ENCODE results near the gene HBA2. TPM values are rescaled to one million over a fixed set of nuclear protein-coding genes. Genes with fewer than 3 reads are reported as not detected.

Gene HBA2
- polyA plus RNA-seq, 3 donors: 2.8 to 193 (median 158) TPM

GRCh38 chr16:185213-185612 lies 12.5 kb downstream of the HBA2 start:
- peaks cover 2% of the 10 kb centered on the region for H3K4me1 Mint-ChIP-seq
- intact Hi-C loops (cut with micrococcal nuclease): no loop called here
- no peak overlapping the region for H3K9ac ChIP-seq (ENCODE audit: insufficient read depth, low read length, poor library complexity, severe bottlenecking)

GRCh38 chr16:185691-186090 lies 13.0 kb downstream of the HBA2 start:
- 100% methylated on average over 1 of the region's 11 CpGs for WGBS (ENCODE audit: insufficient coverage)
- Mint-ChIP-seq H3K27ac (no peak overlapping the region), H3K4me1 (no peaks in the 10 kb centered on the region), H3K27me3 (ENCODE audit: low read depth in 3 of 3) (peaks cover 3 to 14% (median 11%) of the 10 kb centered on the region in 3 donors), H3K9me3 (peaks cover 0 to 6% (median 0%) of the 10 kb centered on the region in 7 donors), H3K36me3 (peaks cover 39 to 48% of the 10 kb centered on the region in 2 donors), H3K4me3 (no peak overlapping the region)
- Histone ChIP-seq H3K27me3 (ENCODE audit: control insufficient read depth in 2 of 2, insufficient read depth in 2 of 2, low read length in 2 of 2) (peaks cover 2 to 11% of the 10 kb centered on the region in 2 donors), H3K79me2 (ENCODE audit: insufficient read depth, low read length) (no peaks in the 10 kb centered on the region), H3K9me3 (replicated peaks in 1 of 2; ENCODE audit: control insufficient read depth in 1 of 2, insufficient read depth in 1 of 2, low read length in 2 of 2) (peaks cover 0 to 7% of the 10 kb centered on the region in 2 donors), H3K4me3 (replicated peaks in 1 of 3; ENCODE audit: low read depth in 2 of 3, low read length in 3 of 3) (no peak overlapping the region), H4K20me1 (ENCODE audit: insufficient read depth, low read length) (no peaks in the 10 kb centered on the region), H3K4me2 (replicated peaks; ENCODE audit: extremely low read depth, low read length, poor library complexity, severe bottlenecking) (no peak overlapping the region), H3K27ac (ENCODE audit: low read depth in 1 of 2, low read length in 2 of 2) (no peak overlapping the region), H3K36me3 (replicated peaks in 1 of 2; ENCODE audit: control insufficient read depth in 1 of 2, insufficient read depth in 2 of 2, low read length in 2 of 2) (peaks cover 33 to 35% of the 10 kb centered on the region in 2 donors), H3K9ac (ENCODE audit: insufficient read depth, low read length, poor library complexity, severe bottlenecking) (no peak overlapping the region), H3K4me1 (ENCODE audit: control insufficient read depth in 1 of 2, insufficient read depth in 2 of 2, low read length in 2 of 2) (peaks cover 5 to 10% of the 10 kb centered on the region in 2 donors), H2AFZ (ENCODE audit: insufficient read depth, low read depth, low read length, poor library complexity, severe bottlenecking) (no peak overlapping the region)
- intact Hi-C loops (cut with micrococcal nuclease): no loop called here
- no peak for DNase-seq
- TF ChIP-seq CTCF (IDR thresholded peaks at IDR 0.05): no peak

More at GRCh38 chr16:185213-185612, 12.5 kb downstream of the HBA2 start:
- H3K4me2 ChIP-seq (replicated peaks; ENCODE audit: extremely low read depth, low read length, poor library complexity, severe bottlenecking): no peak overlapping the region
- Mint-ChIP-seq H3K9me3 (peaks cover 0 to 6% (median 0%) of the 10 kb centered on the region in 7 donors), H3K27ac (no peak overlapping the region), H3K4me3 (no peak overlapping the region), H3K27me3 (ENCODE audit: low read depth in 3 of 3) (peaks cover 3 to 18% (median 11%) of the 10 kb centered on the region in 3 donors), H3K36me3 (peaks cover 35 to 43% of the 10 kb centered on the region in 2 donors)
- no peaks in the 10 kb centered on the region for H4K20me1 ChIP-seq (ENCODE audit: insufficient read depth, low read length)
- no peaks in the 10 kb centered on the region for H3K79me2 ChIP-seq (ENCODE audit: insufficient read depth, low read length)
- H3K4me1 ChIP-seq (ENCODE audit: control insufficient read depth in 1 of 2, insufficient read depth in 2 of 2, low read length in 2 of 2): peaks cover 8 to 15% of the 10 kb centered on the region in 2 donors
- DNase-seq: no peak
- H2AFZ ChIP-seq (ENCODE audit: insufficient read depth, low read depth, low read length, poor library complexity, severe bottlenecking): no peak overlapping the region
- H3K27me3 ChIP-seq (ENCODE audit: control insufficient read depth in 2 of 2, insufficient read depth in 2 of 2, low read length in 2 of 2): peaks cover 2 to 14% of the 10 kb centered on the region in 2 donors
- TF ChIP-seq CTCF (IDR thresholded peaks at IDR 0.05): no peak
- peaks cover 0 to 7% of the 10 kb centered on the region in 2 donors for H3K9me3 ChIP-seq (replicated peaks in 1 of 2; ENCODE audit: control insufficient read depth in 1 of 2, insufficient read depth in 1 of 2, low read length in 2 of 2)
- no peak overlapping the region for H3K27ac ChIP-seq (ENCODE audit: low read depth in 1 of 2, low read length in 2 of 2)
- WGBS (ENCODE audit: insufficient coverage): 98% methylated on average over 11 of the region's 13 CpGs
- H3K4me3 ChIP-seq (replicated peaks in 1 of 3; ENCODE audit: low read depth in 2 of 3, low read length in 3 of 3): no peak overlapping the region
- peaks cover 28 to 30% of the 10 kb centered on the region in 2 donors for H3K36me3 ChIP-seq (replicated peaks in 1 of 2; ENCODE audit: control insufficient read depth in 1 of 2, insufficient read depth in 2 of 2, low read length in 2 of 2)
